GM21723 (cell line): ENCODE measurements around the gene NSD1.
"Not testable (repeated sequence)": the region's sequence is repeated elsewhere in the genome, so short reads cannot be mapped to it uniquely, and the experiment has no call there.

Source experiments
- ATAC-seq: cut with Tn5 transposase; IDR thresholded peaks from one replicate; pipeline ENCODE4 v1.9.1; 2021; ENCODE audit warnings: mild to moderate bottlenecking, moderate library complexity; ENCODE audit not compliant: unreplicated experiment

NSD1 gene

DNA sequence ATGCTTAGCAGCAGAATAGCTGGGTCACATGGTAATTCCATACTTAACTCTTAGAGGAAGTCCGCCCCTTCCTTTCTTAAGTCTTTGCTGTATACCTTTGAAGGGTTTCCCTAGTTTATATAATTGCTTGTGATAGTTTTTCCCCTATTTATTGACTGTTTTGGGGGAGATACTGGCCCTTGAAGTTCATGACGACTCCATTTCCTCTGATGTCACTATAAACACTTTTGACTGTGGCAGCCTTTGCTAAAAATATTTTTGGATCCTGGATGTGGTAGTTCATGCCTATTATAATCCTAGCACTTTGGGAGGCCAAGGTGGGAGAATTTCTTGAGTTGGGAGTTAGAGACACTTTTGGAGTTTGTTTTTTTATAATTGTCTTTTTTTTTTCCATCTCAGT is 38.4 kb downstream of the NSD1 start:
- ATAC-seq = no peak

DNA sequence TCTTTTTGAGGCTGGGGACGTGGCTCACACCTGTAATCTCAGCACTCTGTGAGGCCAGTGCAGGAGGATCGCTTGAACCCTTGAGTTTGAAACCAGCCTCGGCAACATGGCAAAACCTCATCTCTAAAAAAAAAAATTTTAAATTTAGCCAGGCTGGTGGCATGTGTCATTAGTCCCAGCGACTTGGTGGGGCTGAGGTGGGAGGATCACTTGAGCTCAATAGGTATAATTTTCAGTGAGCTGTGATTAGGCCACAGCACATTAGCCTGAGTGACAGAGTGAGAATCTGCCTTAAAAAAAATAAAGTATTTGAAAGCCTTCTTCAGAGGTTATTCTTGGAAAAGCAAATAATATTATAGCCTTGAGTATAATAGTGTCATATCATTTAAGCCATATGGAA is 41.8 kb downstream of the NSD1 start:
- ATAC-seq = no peak

DNA sequence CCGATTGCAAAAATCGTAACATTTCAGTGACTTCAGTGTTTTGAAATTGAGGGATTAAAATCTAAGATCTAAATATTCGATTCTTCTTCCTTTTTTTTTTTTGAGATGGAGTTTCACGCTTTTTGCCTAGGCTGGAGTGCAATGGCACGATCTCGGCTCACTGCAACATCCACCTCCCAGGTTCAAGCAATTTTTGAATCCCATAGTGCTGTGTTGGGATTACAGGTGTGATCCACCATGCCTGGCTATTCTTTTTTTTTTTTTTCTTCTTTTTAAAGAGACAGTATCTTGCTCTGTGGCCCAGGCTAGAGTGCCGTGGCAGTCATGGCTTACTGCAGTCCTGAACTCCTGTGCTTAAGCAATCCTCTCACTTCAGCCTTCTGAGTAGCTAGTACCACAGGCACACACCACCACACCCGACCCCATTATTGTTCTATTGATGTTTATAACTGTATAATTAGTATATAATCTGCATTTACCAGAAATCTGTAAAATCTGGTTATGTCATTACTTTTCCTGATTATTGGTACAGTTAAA is 42.7 kb downstream of the NSD1 start:
- ATAC-seq = no peak

DNA sequence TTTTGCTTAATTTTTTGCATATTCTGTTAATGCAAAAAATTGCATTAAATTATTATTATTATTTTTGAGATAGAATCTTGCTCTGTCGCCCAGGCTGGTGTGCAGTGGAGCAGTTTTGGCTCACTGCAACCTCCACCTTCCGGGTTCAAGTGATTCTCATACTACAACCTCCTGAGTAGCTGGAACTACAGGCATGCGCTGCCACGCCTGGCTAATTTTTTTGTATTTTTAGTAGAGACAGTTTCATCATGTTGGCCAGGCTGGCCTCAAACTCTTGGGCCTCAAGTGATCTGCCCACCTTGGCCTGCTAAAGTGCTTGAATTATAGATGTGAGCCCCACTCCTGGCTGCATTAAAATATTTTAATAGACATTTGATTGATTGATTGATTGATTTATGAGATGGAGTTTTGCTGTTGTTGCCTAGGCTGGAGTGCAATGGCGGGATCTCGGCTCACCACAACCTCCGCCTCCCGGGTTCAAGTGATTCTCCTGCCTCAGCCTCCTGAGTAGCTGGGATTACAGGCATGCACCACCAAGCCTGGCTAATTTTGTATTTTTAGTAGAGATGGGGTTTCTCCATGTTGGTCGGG is 44.4 kb downstream of the NSD1 start:
- ATAC-seq = not testable (repeated sequence)

DNA sequence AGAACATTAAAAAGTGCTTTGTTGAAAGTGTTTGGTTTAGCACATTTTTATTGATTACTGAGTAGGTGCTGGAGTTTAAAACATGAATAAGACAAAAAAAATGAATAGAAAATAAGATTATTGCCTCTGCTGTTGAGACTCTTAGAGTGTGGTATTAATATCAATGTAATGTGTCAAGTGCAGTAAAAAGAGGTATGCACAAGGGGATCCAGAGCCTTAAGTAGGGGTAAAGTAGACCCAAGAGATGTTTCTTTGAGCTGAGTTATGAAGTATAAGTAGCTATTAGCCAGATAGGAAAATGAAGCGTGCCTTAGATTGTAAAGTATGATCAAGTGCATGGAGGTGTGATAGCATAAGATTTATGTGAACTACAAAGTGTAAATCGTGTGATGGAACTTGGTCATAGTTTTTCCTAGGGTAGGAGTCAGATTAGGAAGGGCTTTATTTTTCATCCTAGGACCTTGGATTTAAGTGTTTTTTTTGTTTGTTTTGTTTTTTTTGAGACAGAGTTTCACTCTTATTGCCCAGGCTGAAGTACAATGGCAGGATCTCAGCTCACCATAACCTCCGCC is 45.2 kb downstream of the NSD1 start:
- ATAC-seq = no peak

DNA sequence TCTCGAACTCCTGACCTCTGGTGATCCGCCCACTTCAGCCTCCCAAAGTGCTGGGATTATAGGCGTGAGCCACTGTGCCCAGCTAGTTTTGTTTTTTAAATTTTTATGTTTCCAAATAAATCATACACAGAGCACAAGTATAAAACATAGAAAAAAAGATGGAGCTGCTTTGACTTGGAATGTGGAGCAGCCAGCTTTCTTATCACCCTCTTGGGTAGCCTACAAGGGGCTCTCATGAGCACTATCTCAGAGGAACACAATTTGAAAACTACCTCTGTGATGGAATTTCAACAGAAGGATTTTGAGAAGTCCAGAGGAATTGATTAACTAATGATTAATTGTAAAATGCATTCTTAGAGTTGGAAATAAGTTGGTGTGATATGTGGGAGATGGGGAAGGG is 45.9 kb downstream of the NSD1 start:
- ATAC-seq = no peak

DNA sequence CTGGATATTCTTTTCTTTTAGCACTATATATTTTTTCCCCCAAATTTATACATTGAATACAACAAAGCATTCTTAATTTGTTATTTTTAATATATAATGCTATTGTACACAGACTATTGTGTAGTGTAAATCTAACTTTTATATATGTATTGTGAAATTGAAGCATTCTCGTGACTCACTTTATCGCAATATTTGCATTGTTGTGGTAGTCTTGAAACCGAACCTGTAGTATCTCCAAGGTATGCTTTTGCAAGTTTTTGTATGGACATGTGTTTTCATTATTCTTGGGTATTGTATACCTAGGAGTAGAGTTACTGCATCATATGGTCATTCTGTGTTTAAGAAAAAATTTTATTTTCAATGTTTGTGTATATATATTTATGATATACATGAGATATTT is 49.6 kb downstream of the NSD1 start:
- no peak for ATAC-seq

DNA sequence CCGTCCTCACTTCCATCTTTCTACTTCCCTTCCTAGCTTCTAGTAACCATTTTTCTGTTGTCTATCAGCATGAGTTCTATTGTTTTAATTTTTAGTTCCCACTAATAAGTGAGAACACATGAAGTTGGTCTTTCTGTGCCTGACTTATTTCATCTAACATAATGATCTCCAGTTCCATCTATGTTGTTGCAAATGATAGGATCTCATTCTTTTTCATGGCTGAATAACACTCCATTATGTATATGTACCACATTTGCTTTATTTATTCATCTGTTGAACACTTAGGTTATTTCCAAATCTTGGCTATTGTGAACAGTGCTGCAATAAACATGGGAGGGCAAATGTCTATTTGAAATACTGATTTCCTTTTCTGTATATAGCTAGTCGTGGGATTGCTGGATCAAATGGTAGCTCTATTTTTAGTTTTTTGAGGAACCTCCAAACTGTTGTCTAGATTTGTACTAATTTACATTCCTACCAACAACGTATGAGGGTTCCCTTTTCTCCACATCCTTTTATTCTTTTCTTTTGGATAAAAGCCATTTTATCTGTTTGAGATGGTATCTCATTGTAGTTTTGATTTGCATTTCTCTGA is 50.3 kb downstream of the NSD1 start:
- no peak for ATAC-seq

DNA sequence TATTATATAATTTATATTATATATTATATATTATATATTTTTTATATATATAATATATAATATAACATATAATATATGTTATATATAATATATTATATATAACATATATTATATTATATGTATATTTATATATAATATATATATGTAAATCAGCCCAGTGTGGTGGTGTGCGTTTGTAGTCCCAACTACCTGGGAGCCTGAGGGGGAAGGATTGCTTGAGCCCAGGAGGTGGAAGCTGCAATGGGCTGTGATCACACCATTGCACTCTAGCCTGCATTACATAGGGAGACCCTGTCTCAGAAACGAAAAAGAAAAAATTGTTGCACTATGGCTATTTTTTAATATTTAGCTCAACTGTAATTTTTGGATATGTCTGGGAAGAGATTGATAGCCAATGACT is 52.4 kb downstream of the NSD1 start:
- no peak for ATAC-seq

DNA sequence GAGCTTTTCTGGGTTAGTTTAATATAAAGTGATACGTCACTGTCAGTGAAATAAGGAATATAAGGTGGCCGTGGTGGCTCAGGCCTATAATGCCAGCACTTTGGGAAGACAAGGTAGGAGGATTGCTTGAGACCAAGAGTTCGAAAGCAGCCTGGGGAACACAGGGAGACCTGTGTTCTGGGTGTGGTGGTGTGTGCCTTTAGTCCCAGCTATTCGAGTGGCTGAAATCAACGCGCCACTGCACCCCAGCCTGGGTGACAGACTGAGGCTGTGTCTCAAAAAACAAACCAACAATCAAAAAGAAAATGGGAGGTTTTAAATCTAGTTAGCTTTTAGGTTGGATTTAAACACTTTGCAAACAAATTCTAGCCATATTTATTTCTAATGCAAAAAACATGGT is 53.1 kb downstream of the NSD1 start:
- no peak for ATAC-seq

DNA sequence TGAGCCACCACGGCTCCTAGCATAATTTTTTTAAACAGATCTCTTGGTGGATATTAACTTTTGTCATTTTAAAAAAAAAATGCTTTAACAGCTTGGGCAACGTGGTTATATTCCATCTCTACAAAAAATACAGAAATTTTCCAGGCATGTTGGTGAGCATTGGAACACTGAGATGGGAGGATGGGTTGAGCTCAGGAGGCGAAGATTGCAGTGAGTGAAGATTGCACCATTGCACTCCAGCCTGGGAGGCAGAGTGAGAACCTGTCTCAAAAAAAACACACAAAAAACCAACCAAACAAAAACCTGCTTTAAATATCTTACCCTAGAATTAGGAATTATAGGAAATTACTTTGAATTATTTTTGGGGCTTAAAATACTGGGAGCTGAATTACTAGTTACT is 55.2 kb downstream of the NSD1 start:
- no peak for ATAC-seq

DNA sequence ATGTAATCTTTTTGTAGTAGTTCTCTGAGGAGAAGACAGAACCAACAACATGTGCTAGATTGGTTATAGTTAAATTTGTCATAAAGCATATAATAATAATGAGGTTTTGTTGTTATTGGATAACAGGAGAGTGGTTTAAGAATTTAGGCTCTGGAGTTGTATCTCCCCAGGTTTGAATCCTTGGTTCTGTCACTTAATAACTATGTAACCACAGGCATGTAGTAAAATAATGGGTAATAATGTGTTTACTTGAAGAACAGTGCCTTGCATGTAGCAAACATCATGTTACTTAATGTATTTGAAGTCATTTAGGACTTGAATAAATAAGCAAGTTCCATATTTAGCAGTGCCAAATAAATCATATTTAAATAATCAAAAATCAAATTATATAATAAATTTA is 55.8 kb downstream of the NSD1 start:
- ATAC-seq = no peak

DNA sequence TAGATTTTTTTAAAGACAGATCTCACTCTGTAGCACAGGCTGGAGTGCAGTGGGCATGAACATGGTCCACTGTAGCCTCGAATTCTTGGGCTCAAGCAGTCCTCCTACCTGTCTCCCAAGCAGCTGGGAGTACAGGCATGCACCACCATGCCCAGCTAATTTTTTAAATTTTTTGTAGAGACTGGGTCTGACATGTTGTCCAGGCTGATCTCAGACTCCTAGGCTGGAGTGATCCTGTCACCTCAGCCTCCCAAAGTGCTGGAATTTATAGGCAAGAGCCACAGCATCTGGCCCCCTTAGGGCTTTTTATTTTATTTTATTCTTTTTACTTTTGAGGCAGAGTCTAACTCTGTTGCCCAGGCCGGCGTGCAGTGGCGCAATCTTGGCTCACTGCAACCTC is 56.4 kb downstream of the NSD1 start:
- ATAC-seq = no peak

DNA sequence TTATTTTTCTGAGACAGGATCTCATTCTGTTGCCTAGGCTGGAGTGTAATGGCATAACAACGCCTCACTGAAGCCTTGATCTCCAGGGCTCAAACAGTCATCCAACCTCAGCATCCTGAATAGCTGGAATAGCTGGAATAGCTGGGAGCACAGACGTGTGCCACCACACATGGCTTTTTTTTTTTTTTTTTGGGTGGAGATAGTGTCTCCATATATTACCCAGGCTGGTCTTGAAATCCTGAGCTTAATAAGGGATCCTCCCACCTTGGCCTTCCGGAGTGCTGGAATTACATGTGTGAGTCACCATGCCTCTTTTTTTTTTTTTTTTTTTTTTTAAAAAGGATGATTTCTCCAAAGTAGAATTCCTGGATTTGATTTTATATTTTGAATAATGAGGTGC is 60.7 kb downstream of the NSD1 start:
- no peak for ATAC-seq

DNA sequence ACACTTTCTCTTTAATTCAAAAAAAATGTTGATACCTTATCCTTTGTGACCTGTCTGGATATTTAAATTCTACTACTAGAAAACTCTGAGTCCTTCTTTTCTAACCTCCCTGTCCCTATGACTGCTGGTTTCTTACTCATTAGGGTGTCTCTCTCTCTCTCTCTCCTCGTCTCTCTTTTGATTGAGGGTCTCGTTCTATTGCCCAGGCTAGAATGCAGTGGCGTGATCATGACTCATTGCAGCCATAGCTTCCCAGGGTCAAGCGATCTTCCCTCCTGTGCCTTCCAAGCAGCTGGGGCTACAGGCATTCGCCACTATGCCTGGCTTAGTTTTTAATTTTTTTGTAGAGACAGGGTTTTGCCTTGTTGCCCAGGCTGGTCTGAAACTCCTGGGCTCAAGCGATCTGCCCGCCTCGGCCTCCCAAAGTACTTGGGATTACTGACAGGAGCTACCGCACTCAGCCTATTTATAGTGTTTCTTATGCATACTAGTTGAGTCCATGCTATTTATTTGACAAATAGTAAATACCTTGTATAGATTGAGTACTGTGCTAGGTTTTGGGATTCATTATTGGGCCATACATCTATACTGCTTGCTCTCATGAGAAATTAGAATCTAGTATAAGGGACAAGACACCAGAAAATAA is 61.9 kb downstream of the NSD1 start:
- no peak for ATAC-seq

DNA sequence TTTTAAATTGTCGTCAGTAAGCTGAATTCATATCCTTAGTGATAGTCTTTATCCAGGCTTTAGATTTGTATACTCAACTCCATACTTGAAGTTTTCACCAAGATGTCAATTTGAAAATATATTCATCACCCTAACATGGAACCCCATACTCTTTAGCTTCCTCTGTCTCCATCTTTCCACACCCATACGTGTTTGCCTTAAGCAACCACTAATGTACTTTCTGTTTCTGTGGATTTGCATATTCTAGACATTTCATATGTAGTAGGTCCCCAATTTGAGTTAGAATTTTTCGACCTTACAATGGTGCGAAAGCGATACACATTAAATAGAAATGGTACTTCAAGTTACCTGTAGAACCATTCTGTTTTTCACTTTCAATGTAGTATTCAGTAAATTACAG is 65.2 kb downstream of the NSD1 start:
- no peak for ATAC-seq

DNA sequence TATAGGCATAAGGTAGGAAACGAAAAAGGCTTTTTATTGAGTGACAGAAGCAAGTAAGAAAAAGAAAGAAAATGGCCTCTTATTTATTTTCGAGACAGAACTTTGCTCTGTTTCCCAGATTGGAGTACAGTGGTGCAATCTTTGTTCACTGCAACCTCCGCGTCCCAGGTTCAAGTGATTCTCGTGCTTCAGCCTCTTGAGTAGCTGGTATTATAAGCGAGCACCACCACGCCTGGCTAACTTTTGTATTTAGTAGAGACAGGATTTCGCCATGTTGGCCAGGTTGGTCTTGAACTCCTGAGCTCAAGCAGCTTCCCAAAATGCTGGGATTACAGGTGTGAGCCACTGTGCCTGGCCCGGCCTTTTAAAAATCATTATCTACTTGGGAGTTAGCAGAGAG is 70.7 kb downstream of the NSD1 start:
- ATAC-seq = no peak

DNA sequence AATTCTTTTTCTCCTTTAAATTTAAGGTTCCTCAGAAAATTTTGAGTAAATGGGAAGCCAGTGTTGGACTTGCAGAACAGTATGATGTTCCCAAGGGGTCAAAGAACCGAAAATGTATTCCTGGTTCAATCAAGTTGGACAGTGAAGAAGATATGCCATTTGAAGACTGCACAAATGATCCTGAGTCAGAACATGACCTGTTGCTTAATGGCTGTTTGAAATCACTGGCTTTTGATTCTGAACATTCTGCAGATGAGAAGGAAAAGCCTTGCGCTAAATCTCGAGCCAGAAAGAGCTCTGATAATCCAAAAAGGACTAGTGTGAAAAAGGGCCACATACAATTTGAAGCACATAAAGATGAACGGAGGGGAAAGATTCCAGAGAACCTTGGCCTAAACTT is 76.0 kb downstream of the NSD1 start:
- ATAC-seq = no peak

DNA sequence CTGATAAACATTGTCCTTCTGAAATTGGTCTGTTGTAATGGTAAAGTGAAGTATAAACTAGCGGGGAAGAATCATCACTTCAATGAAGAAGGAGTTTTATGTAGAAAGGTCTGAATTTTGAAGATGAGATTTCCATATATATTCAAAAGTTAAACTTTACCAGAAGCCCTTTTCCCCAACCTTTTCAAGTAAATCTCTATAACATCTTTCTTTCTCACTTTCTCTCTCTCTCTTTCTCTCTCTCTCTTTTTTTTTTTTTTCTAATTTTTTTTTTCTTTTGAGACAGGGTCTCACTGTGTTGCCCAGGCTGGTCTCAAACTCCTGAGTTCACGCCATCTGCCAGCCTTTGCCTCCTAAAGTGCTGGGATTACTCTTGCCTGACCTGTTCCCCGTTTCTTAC is 78.7 kb downstream of the NSD1 start:
- no peak for ATAC-seq

DNA sequence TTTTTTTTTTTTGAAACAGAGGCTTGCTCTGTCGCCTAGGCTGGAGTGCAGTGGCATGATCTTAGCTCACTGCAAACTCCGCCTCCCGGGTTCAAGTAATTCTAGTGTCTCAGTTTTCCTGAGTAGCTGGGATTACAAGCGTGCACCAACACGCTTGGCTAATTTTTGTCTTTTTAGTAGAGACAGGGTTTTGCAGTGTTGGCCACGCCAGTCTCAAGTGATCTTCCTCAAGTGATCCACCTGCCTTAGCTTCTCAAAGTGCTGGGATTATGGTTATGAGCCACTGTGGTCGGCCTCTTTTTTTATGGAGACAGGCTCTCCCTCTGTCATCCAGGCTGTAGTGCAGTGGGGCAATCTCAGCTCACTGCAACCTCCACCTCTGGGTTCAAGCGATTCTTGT is 87.0 kb downstream of the NSD1 start:
- ATAC-seq = no peak

DNA sequence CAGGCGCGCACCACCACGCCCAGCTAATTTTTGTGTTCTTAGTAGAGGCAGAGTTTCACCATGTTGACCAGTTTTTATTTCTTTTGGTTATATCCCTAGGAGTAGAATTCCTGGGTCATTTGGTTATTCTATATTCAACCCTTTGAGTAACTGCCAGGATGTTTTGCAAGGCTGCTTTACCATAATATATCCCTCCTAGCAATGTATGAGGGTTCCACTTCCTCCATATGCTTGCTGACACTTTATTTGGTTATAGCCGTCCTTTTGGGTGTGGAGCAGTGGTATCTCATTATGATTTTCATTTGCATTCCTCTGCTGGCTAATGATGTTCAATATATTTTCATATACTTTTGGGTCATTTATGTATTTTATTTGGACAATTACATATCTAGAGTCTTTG is 88.7 kb downstream of the NSD1 start:
- no peak for ATAC-seq

DNA sequence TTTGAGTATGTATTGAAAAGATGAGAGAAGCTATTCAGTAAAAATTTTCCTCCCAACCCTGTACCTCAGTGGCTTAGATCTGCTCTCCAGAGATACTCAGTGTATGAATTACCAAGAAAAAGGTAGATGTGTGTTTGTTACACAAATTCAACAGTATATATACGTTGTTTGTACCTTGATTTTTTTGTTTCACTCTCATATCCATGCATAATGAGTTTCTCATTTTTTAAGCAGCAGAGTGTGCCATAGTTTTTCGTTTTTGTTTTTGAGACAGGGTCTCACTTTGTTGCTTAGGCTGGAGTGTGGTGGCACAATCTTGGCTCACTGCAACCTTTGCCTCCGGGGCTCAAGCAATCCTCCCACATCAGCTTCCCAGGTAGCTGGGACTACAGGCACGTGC is 92.2 kb downstream of the NSD1 start:
- no peak for ATAC-seq
